Activated CD4-positive, alpha-beta T cell treated with anti-CD3 and anti-CD28 coated beads, Interleukin-2, amount 10 ng/mL, durations not matched to agents 24 days and 14 days (primary cell): ENCODE data around the gene PTAFR. TPM values are rescaled to one million over a fixed set of nuclear protein-coding genes. Genes with fewer than 3 reads are reported as not detected.

Source experiments
- DNase-seq: peaks from one replicate; pipeline ENCODE4 v3.0.0; 2022
- H3K27ac Mint-ChIP-seq: one replicate; pipeline ENCODE4 v1.8.0; 2022; ENCODE audit warnings: mild to moderate bottlenecking, mixed read lengths
- H3K27me3 Mint-ChIP-seq: one replicate; pipeline ENCODE4 v1.8.0; 2022; ENCODE audit warnings: mixed read lengths
- H3K36me3 Mint-ChIP-seq: one replicate; pipeline ENCODE4 v1.8.0; 2022; ENCODE audit warnings: low read depth, mild to moderate bottlenecking, mixed read lengths
- H3K4me1 Mint-ChIP-seq: one replicate; pipeline ENCODE4 v1.8.0; 2021; ENCODE audit warnings: mixed read lengths
- H3K4me3 Mint-ChIP-seq: one replicate; pipeline ENCODE4 v1.8.0; 2022; ENCODE audit warnings: mild to moderate bottlenecking, moderate library complexity, mixed read lengths
- H3K9me3 Mint-ChIP-seq: one replicate; pipeline ENCODE4 v1.8.0; 2021; ENCODE audit warnings: mixed read lengths
- intact Hi-C: fragments of 100-400 bp; cut with micrococcal nuclease; formaldehyde crosslinking; loops from one replicate; pipeline ENCODE4 v1.15.1; 2023
- total RNA-seq: library from RNA; stranded (reverse); gene quantifications from 2 replicates; pipeline ENCODE4 v1.2.3, GENCODE V29; 2022

The PTAFR gene
- total RNA-seq, 1 donor from 2014 or later, result 0.40 TPM

DNA sequence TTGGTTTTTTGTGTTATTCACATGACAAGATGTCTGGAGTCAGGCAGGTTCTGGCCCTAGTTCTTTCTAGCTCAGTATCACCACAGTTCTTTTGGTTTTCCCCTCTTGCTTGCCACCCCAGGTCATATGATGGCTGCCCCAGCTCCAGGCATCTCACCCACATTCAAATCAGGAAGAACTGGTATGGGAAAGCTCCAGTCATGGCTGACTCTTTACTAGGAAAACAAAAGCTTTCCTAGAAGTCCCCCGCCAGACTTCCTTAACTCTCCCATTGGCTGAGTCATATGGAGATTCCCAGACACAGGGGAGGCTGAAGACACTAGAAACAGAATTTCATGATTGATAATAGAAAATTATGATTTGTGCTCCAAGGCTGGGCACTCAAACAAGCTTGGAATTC is 65.9 kb downstream of the PTAFR start:
- intact Hi-C loops, result no loop called here
- Mint-ChIP-seq H3K27me3 (peaks cover 5% of the 10 kb centered on the region), H3K4me3 (no peak overlapping the region), H3K27ac (no peak overlapping the region), H3K9me3 (peaks cover 3% of the 10 kb centered on the region), H3K4me1 (peaks cover 14% of the 10 kb centered on the region), H3K36me3 (peaks cover 2% of the 10 kb centered on the region)
- DNase-seq, result no peak

DNA sequence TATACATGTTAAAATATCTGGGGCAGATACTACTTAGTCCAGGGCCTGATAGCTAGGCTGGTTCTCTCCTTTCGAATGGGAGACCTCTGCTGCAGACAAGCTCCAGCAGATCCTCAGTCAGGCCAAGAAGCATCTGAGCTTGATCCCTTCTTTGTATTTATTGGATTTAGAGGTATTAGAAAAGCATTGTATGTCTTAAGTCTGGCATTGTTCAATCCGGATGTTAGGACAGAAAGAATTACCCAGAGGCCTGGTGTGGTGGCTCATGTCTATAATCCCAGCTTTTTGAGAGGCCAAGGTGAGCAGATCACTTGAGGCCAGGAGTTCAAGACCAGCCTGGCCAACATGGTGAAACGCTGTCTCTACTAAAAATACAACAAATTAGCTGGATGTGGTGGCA is 66.9 kb downstream of the PTAFR start:
- Mint-ChIP-seq H3K36me3 (no peaks in the 10 kb centered on the region), H3K4me3 (no peak overlapping the region), H3K27me3 (peaks cover 5% of the 10 kb centered on the region), H3K4me1 (peaks cover 9% of the 10 kb centered on the region), H3K9me3 (peaks cover 3% of the 10 kb centered on the region), H3K27ac (no peak overlapping the region)
- DNase-seq, result no peak
- intact Hi-C loops, result no loop called here

- no peak for DNase-seq
- peaks cover 14% of the 10 kb centered on the region for H3K27me3 Mint-ChIP-seq
- no peak overlapping the region for H3K27ac Mint-ChIP-seq
- intact Hi-C loops, result no loop called here
- H3K4me1 Mint-ChIP-seq, result peaks cover 9% of the 10 kb centered on the region
- no peak overlapping the region for H3K4me3 Mint-ChIP-seq
- peaks cover 3% of the 10 kb centered on the region for H3K9me3 Mint-ChIP-seq
- no peaks in the 10 kb centered on the region for H3K36me3 Mint-ChIP-seq
Observed at GRCh38 chr1:28108001-28108400, 68.5 kb downstream of the PTAFR start.

GRCh38 chr1:28104866-28105467 is 71.5 kb downstream of the PTAFR start:
- Mint-ChIP-seq H3K27me3 (peaks cover 16% of the 10 kb centered on the region), H3K4me3 (no peak overlapping the region), H3K36me3 (no peaks in the 10 kb centered on the region), H3K27ac (no peak overlapping the region), H3K9me3 (no peaks in the 10 kb centered on the region), H3K4me1 (no peaks in the 10 kb centered on the region)
- no peak for DNase-seq
- intact Hi-C loops, result no loop called here

GRCh38 chr1:28102189-28102588 is 74.3 kb downstream of the PTAFR start:
- no peaks in the 10 kb centered on the region for H3K4me1 Mint-ChIP-seq
- no peaks in the 10 kb centered on the region for H3K36me3 Mint-ChIP-seq
- H3K4me3 Mint-ChIP-seq, result no peak overlapping the region
- no peaks in the 10 kb centered on the region for H3K9me3 Mint-ChIP-seq
- DNase-seq, result no peak
- H3K27me3 Mint-ChIP-seq, result peaks cover 19% of the 10 kb centered on the region
- intact Hi-C loops, result no loop called here
- no peak overlapping the region for H3K27ac Mint-ChIP-seq

- intact Hi-C loops, result no loop called here
- Mint-ChIP-seq H3K27ac (no peak overlapping the region), H3K27me3 (peaks cover 30% of the 10 kb centered on the region), H3K36me3 (no peaks in the 10 kb centered on the region), H3K4me3 (no peak overlapping the region), H3K9me3 (peaks cover 5% of the 10 kb centered on the region), H3K4me1 (peaks cover 5% of the 10 kb centered on the region)
- no peak for DNase-seq
Observed at GRCh38 chr1:28099050-28099769, 77.3 kb downstream of the PTAFR start.

Other genes starting within 250 kb of the PTAFR start
- gene SMPDL3B, start 241.7 kb downstream of the PTAFR start, total RNA-seq, result 0.30 and 0.43 TPM in 2 replicates
- 4.1 and 7.0 TPM in 2 replicates for gene XKR8, start 216.7 kb downstream of the PTAFR start, total RNA-seq
- gene EYA3, start 88.1 kb downstream of the PTAFR start, total RNA-seq, result 32.9 and 34.7 TPM in 2 replicates
- 98.4 and 103 TPM in 2 replicates for gene DNAJC8, start 56.3 kb upstream of the PTAFR start, total RNA-seq
- gene ATP5IF1, start 59.4 kb upstream of the PTAFR start, total RNA-seq, result 139 and 142 TPM in 2 replicates
- gene SESN2, start 82.8 kb upstream of the PTAFR start, total RNA-seq, result 14.1 and 14.8 TPM in 2 replicates
- gene MED18, start 152.3 kb upstream of the PTAFR start, total RNA-seq, result 20.8 and 23.2 TPM in 2 replicates
- gene PHACTR4, start 193.1 kb upstream of the PTAFR start, total RNA-seq, result 29.6 and 30.5 TPM in 2 replicates